ENCODE results near the gene ZNF608.

DNA sequence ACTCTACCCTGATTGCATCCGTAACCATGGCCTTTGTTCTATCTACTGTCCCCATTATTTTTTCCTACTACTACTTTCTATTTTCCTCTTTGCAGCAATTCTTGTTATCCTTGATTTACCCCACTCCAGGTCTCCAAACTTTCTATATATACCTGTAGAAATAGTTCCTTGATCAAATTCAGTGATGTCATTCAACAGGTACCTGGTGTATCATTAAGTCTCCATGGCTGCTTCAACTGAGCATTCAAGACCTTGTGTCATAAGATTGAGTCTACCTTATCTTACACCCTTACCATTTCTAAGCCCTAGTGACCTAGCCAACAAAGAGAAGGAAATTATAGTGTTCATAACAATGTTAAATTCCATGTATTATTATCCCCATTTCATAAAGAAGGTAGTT, 35.8 kb upstream of the ZNF608 start:
- TF ChIP-seq EZH2 (IDR thresholded peaks at IDR 0.05) (no peak), SIN3A (IDR thresholded peaks at IDR 0.05; ENCODE audit: low read depth) (no peak)

Measured in HCT116 (cell line).